ENCODE data around the gene DIPK1A.

DNA sequence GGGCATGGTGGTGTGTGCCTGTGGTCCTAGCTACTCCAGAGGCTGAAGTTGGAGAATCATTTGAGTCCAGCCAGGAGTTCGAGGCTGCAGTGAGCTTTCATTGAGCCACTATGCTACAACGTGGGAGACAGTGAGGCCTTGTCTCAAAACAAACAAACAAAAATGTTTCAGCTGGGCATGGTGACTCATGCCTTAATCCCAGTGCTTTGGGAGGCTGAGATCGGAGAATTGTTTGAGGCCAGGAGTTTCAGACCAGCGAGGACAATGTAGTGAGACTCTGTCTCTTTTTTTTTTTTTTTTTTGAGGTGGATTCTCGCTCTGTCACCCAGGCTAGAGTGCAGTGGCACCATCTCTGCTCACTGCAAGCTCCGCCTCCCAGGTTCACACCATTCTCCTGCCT, 134.5 kb downstream of the DIPK1A start:
- TF ChIP-seq, protein P1, sequence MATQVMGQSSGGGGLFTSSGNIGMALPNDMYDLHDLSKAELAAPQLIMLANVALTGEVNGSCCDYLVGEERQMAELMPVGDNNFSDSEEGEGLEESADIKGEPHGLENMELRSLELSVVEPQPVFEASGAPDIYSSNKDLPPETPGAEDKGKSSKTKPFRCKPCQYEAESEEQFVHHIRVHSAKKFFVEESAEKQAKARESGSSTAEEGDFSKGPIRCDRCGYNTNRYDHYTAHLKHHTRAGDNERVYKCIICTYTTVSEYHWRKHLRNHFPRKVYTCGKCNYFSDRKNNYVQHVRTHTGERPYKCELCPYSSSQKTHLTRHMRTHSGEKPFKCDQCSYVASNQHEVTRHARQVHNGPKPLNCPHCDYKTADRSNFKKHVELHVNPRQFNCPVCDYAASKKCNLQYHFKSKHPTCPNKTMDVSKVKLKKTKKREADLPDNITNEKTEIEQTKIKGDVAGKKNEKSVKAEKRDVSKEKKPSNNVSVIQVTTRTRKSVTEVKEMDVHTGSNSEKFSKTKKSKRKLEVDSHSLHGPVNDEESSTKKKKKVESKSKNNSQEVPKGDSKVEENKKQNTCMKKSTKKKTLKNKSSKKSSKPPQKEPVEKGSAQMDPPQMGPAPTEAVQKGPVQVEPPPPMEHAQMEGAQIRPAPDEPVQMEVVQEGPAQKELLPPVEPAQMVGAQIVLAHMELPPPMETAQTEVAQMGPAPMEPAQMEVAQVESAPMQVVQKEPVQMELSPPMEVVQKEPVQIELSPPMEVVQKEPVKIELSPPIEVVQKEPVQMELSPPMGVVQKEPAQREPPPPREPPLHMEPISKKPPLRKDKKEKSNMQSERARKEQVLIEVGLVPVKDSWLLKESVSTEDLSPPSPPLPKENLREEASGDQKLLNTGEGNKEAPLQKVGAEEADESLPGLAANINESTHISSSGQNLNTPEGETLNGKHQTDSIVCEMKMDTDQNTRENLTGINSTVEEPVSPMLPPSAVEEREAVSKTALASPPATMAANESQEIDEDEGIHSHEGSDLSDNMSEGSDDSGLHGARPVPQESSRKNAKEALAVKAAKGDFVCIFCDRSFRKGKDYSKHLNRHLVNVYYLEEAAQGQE (IDR thresholded peaks at IDR 0.05; ENCODE audit: low read depth): no peak
- TF ChIP-seq EP300 (IDR thresholded peaks at IDR 0.05; ENCODE audit: borderline replicate concordance): no peak
- TF ChIP-seq YY1 (IDR thresholded peaks at IDR 0.05; ENCODE audit: low read depth): no peak
- TF ChIP-seq TAF1 (IDR thresholded peaks at IDR 0.05; ENCODE audit: low read depth): no peak
- TF ChIP-seq, protein P2, sequence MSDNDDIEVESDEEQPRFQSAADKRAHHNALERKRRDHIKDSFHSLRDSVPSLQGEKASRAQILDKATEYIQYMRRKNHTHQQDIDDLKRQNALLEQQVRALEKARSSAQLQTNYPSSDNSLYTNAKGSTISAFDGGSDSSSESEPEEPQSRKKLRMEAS (IDR thresholded peaks at IDR 0.05): no peak
- no peak for TF ChIP-seq TEAD4 (IDR thresholded peaks at IDR 0.05)
- TF ChIP-seq CEBPB (IDR thresholded peaks at IDR 0.05): no peak
- TF ChIP-seq, protein P3, sequence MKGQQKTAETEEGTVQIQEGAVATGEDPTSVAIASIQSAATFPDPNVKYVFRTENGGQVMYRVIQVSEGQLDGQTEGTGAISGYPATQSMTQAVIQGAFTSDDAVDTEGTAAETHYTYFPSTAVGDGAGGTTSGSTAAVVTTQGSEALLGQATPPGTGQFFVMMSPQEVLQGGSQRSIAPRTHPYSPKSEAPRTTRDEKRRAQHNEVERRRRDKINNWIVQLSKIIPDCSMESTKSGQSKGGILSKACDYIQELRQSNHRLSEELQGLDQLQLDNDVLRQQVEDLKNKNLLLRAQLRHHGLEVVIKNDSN (IDR thresholded peaks at IDR 0.05): no peak
- TF ChIP-seq TCF12 (IDR thresholded peaks at IDR 0.05; ENCODE audit: low read depth): no peak
- no peak for TF ChIP-seq EGR1 (IDR thresholded peaks at IDR 0.05)
